Heart right ventricle (tissue), 16 donors: ENCODE measurements around the gene MRC1. TPM values are rescaled to one million over a fixed set of nuclear protein-coding genes. Genes with fewer than 3 reads are reported as not detected.

ENCODE experiments used
- ATAC-seq, 8 donors: fragments of 200-7000 bp; cut with Tn5 transposase; one replicate each; pipeline ENCODE4 v1.9.1; 2020; ENCODE audit warnings: mild to moderate bottlenecking in 8 of 8, moderate library complexity in 8 of 8, moderate number of reproducible peaks in 1 of 8
- DNase-seq, 2 donors: peaks; one replicate each; pipeline ENCODE4 v3.0.0-alpha.2; 2020
- H3K27ac ChIP-seq, 10 donors: fragments of 200-600 bp; sonication (generic) in 2 of 10; one replicate each; pipeline versions ENCODE4 v1.5.0 to v1.8.0; 2020 to 2022; ENCODE audit warnings: mild to moderate bottlenecking in 3 of 10
- H3K27me3 ChIP-seq, 7 donors: fragments of 200-600 bp; one replicate each; pipeline ENCODE4 v1.8.0; 2021 to 2022; ENCODE audit warnings: mild to moderate bottlenecking in 2 of 7
- H3K36me3 ChIP-seq, 9 donors: fragments of 200-600 bp; sonication (generic) in 1 of 9; one replicate each; pipeline versions ENCODE4 v1.5.0 to v1.8.0; 2020 to 2022; ENCODE audit warnings: mild to moderate bottlenecking in 2 of 9
- H3K4me1 ChIP-seq, 9 donors: fragments of 200-600 bp; sonication (generic) in 1 of 9; one replicate each; pipeline versions ENCODE4 v1.5.0 to v1.8.0; 2020 to 2022; ENCODE audit warnings: mild to moderate bottlenecking in 4 of 9
- H3K4me3 ChIP-seq, 10 donors: fragments of 200-600 bp; sonication (generic) in 2 of 10; one replicate each; pipeline versions ENCODE4 v1.5.0 to v1.8.0; 2020 to 2022; ENCODE audit warnings: mild to moderate bottlenecking in 7 of 10, moderate library complexity in 2 of 10
- H3K9me3 ChIP-seq, 11 donors: fragments of 200-600 bp in 10 of 11; sonication (generic) in 2 of 11; one replicate each; pipeline versions ENCODE4 v1.5.0 to v1.8.0; 2013 to 2022; ENCODE audit warnings: mild to moderate bottlenecking in 2 of 11, control low read depth in 1 of 11, moderate library complexity in 1 of 11
- CTCF ChIP-seq, 9 donors: fragments of 200-600 bp; sonication (generic) in 2 of 9; IDR thresholded peaks; one replicate each; pipeline versions ENCODE4 v1.5.0 to v1.8.0; 2021 to 2022; ENCODE audit warnings: antibody characterized with exemption in 9 of 9, mild to moderate bottlenecking in 5 of 9, moderate library complexity in 1 of 9
- WGBS, 2 donors: extraction: QIAGEN DNeasy Blood & Tissue Kit; methylation state at CpG; one replicate each; pipeline ENCODE4 v1.1.7; 2013; ENCODE audit warnings: inconsistent platforms in 1 of 2; 5-methylcytosine and 5-hydroxymethylcytosine counted together
- intact Hi-C, 10 donors: fragments of 100-400 bp; cut with DNase I; formaldehyde crosslinking; loops; one replicate each; pipeline versions ENCODE4 v1.11.1 to v1.14.2; 2022
- polyA plus RNA-seq, 2 donors: library from polyadenylated mRNA; stranded (reverse); fragments of 200-250 nt; gene quantifications; one replicate each; pipeline ENCODE4 v1.2.3, GENCODE V29; 2013
- total RNA-seq, 10 donors: library from RNA; stranded (reverse); fragmentation: NEBNext Ultra II Directional in 3 of 10; extraction: Animal tissue kit (Norgen Biotek cat#: 25700) in 3 of 10; gene quantifications; one replicate each; pipeline versions ENCODE4 v1.2.1 to v1.2.4, GENCODE V29; 2021 to 2023
- donor health status: Arrhythmogenic right ventricular cardiomyopathy.
- donor health status: ischemic (EF 13 %, LVEDD 7.1; RV severe dilation, severe dysfunction).
- donor health status: healthy with polysubstance abuse.
- donor health status: DM: no; HTN: yes; CAD: no.
- donor health status: DM: no; HTN: no; CAD: no.
- donor health status: ischemic (EF 25% LVEDD 6.9; RV normal size, moderate dysfunction).
- donor health status: ischemic (EF 25% LVEDD 5.7; RV mildly dilated, moderate dysfunction).
- donor health status: healthy.
- donor health status: DM: yes; HTN: yes; CAD: no.
- donor health status: Ischemic cardiomyopathy.
- donor health status: ischemic (EF 35%, LVEDD 5.7; RV mildly dilated, moderate dysfunction).
- donor health status: nonischemic (EF 11% LVEDD 7.7; RV severe dilation, severe dysfunction).
- donor health status: DM: yes; HTN: yes; CAD: no.
- donor health status: PGD.
- donor health status: ischemic (EF 29% LVEDD 5.4; RV normal size, mild dysfunction).
- donor health status: nonischemic (EF 23%, LVEDD 6.1; RV moderate dilation, normal function).

MRC1 gene
- total and polyA plus RNA-seq, 12 donors: 4.1 to 84.0 (median 7.0) TPM

- no peaks in the 10 kb centered on the region for H3K36me3 ChIP-seq
- H3K9me3 ChIP-seq: no peaks in the 10 kb centered on the region
- ATAC-seq (no peak), DNase-seq (no peak)
- TF ChIP-seq CTCF (IDR thresholded peaks at IDR 0.05): no peak
- intact Hi-C loops: no loop called here
- no peak overlapping the region for H3K4me3 ChIP-seq
- no peak overlapping the region for H3K27ac ChIP-seq
- H3K27me3 ChIP-seq: no peaks in the 10 kb centered on the region
- 90 to 91% methylated on average over 4 of the region's 4 CpGs for WGBS, 2 donors
- H3K4me1 ChIP-seq: peaks cover 0 to 33% (median 12%) of the 10 kb centered on the region in 9 donors
Measured at GRCh38 chr10:17780727-17781126, 28.4 kb upstream of the MRC1 start.

- Histone ChIP-seq H3K4me1 (peaks cover 0 to 43% (median 12%) of the 10 kb centered on the region in 9 donors), H3K27me3 (no peaks in the 10 kb centered on the region), H3K4me3 (no peak overlapping the region), H3K27ac (no peak overlapping the region), H3K36me3 (no peaks in the 10 kb centered on the region), H3K9me3 (no peaks in the 10 kb centered on the region)
- TF ChIP-seq CTCF (IDR thresholded peaks at IDR 0.05): peak in 3 of 9 donors; percentile 11 to 23 (median 16)
- intact Hi-C loops: no loop called here
- 72 to 84% methylated on average over 2 of the region's 2 CpGs for WGBS, 2 donors
- no peak for DNase-seq
- peak in 2 of 8 donors; percentile 43 to 49 for ATAC-seq
Measured at GRCh38 chr10:17781856-17782255, 27.3 kb upstream of the MRC1 start.

GRCh38 chr10:17782921-17783665 lies 26.1 kb upstream of the MRC1 start:
- no peak overlapping the region for H3K4me3 ChIP-seq
- H3K36me3 ChIP-seq: no peaks in the 10 kb centered on the region
- DNase-seq (no peak), ATAC-seq (peak in 7 of 8 donors; percentile 35 to 79 (median 54))
- H3K9me3 ChIP-seq: no peaks in the 10 kb centered on the region
- peaks cover 0 to 43% (median 12%) of the 10 kb centered on the region in 9 donors for H3K4me1 ChIP-seq
- no peak for TF ChIP-seq CTCF (IDR thresholded peaks at IDR 0.05)
- H3K27me3 ChIP-seq: no peaks in the 10 kb centered on the region
- WGBS, 2 donors: 40 to 43% methylated on average over 16 of the region's 16 CpGs
- peak overlapping the region in 5 of 10 donors; percentile 2 to 39 (median 22) for H3K27ac ChIP-seq
- intact Hi-C loops: no loop called here

GRCh38 chr10:17783751-17784150 lies 25.4 kb upstream of the MRC1 start:
- DNase-seq (no peak), ATAC-seq (no peak)
- peaks cover 0 to 43% (median 12%) of the 10 kb centered on the region in 9 donors for H3K4me1 ChIP-seq
- no peak for TF ChIP-seq CTCF (IDR thresholded peaks at IDR 0.05)
- 61 to 70% methylated on average over 1 of the region's 1 CpG for WGBS, 2 donors
- peak overlapping the region in 1 of 10 donors; percentile 75 for H3K27ac ChIP-seq
- H3K4me3 ChIP-seq: no peak overlapping the region
- no peaks in the 10 kb centered on the region for H3K27me3 ChIP-seq
- no peaks in the 10 kb centered on the region for H3K9me3 ChIP-seq
- no peaks in the 10 kb centered on the region for H3K36me3 ChIP-seq
- intact Hi-C loops: no loop called here
